GM23338 (cell line): ENCODE measurements around the gene C11orf54. TPM values are rescaled to one million over a fixed set of nuclear protein-coding genes. Genes with fewer than 3 reads are reported as not detected.

ENCODE experiments used
- CREB1 ChIP-seq: fragments of 250-450 bp; sonication (Bioruptor Pico); IDR thresholded peaks from 2 replicates; pipeline ENCODE4 v1.5.0; 2020; ENCODE audit warnings: low read depth, mild to moderate bottlenecking, moderate library complexity
- CTCF ChIP-seq, 2 experiments: fragments of 200-600 bp in 1 of 2; sonication (generic) in 1 of 2; conservative IDR thresholded peaks; 2 replicates each; pipeline versions ENCODE4 v1.5.1 to v1.6.1; 2016 to 2017; ENCODE audit warnings: antibody characterized with exemption in 2 of 2, low read depth in 2 of 2, mild to moderate bottlenecking in 2 of 2, moderate library complexity in 1 of 2
- ETS1 ChIP-seq: IDR thresholded peaks from 2 replicates; pipeline ENCODE4 v1.6.1; 2016; ENCODE audit warnings: antibody characterized with exemption
- JUNB ChIP-seq: IDR thresholded peaks from one replicate; pipeline ENCODE4 v1.6.1; 2016; ENCODE audit warnings: antibody characterized with exemption; ENCODE audit not compliant: unreplicated experiment
- NANOG ChIP-seq: IDR thresholded peaks from 2 replicates; pipeline ENCODE4 v1.6.1; 2016; ENCODE audit warnings: antibody characterized with exemption, borderline replicate concordance
- REST ChIP-seq: IDR thresholded peaks from one replicate; pipeline ENCODE4 v1.6.1; 2018; ENCODE audit warnings: antibody characterized with exemption; ENCODE audit not compliant: unreplicated experiment
- ZNF114 ChIP-seq: fragments of 250-450 bp; sonication (Bioruptor Pico); IDR thresholded peaks from 2 replicates; pipeline ENCODE4 v1.5.0; 2020; ENCODE audit warnings: mild to moderate bottlenecking, moderate library complexity
- ZNF331 ChIP-seq: fragments of 250-450 bp; sonication (Bioruptor Pico); IDR thresholded peaks from 2 replicates; pipeline ENCODE4 v1.5.0; 2020; ENCODE audit warnings: low read depth, mild to moderate bottlenecking, moderate library complexity
- ZNF462 ChIP-seq: fragments of 250-450 bp; sonication (Bioruptor Pico); IDR thresholded peaks from 2 replicates; pipeline ENCODE4 v1.5.0; 2020; ENCODE audit warnings: mild to moderate bottlenecking, moderate library complexity
- polyA plus RNA-seq: library from polyadenylated mRNA; unstranded; fragments of >200 nt; fragmentation: Nextera tagmentation; extraction: Ambion mirVana; gene quantifications from 2 replicates; pipeline ENCODE4 v1.2.1, GENCODE V29; 2016
- total RNA-seq: library from RNA; depleted of rRNA; stranded (reverse); fragments of >200 nt; shearing (Covaris generic); gene quantifications from 2 replicates; pipeline ENCODE4 v1.2.3, GENCODE V29; 2014

The C11orf54 gene
- total and polyA plus RNA-seq, 2 experiments from 2014 or later = 35.8 to 38.8 TPM

- no peak for TF ChIP-seq ZNF462 (CRISPR knock-in tag)
- no peak for TF ChIP-seq CREB1 (CRISPR knock-in tag)
- no peak for TF ChIP-seq NANOG
- TF ChIP-seq ZNF331 (CRISPR knock-in tag) = no peak
- no peak for TF ChIP-seq ZNF114 (CRISPR knock-in tag)
- no peak for TF ChIP-seq ETS1
- no peak for TF ChIP-seq REST
- TF ChIP-seq JUNB = no peak
- TF ChIP-seq CTCF (conservative IDR thresholded peaks at IDR 0.05; ENCODE audit: low read depth in 2 of 2) = no peak
Observed at GRCh38 chr11:93715797-93716396, 25.6 kb upstream of the C11orf54 start (continued).
